HL-60 (cell line): ENCODE results near the gene ABHD16A.

ENCODE experiments used
- CTCF ChIP-seq: IDR thresholded peaks from one replicate; pipeline ENCODE4 v1.5.1; 2011; ENCODE audit warnings: low read length, control low read depth, inconsistent platforms; ENCODE audit not compliant: insufficient read depth
- POLR2AphosphoS5 ChIP-seq: IDR thresholded peaks from 2 replicates; pipeline ENCODE4 v1.6.1; 2012; ENCODE audit warnings: low read depth
- REST ChIP-seq: IDR thresholded peaks from 2 replicates; pipeline ENCODE4 v1.6.1; 2012; ENCODE audit warnings: low read depth; ENCODE audit not compliant: insufficient replicate concordance

- no peak for TF ChIP-seq CTCF
- no peak for TF ChIP-seq POLR2AphosphoS5
- TF ChIP-seq REST = no peak
Measured at GRCh38 chr6:31727717-31728671, 24.9 kb upstream of the ABHD16A start.
